GM12892 (cell line): ENCODE results near the gene FAM107A.

Experiments used
- POLR2A ChIP-seq: IDR thresholded peaks from 2 replicates; pipeline ENCODE4 v1.6.1; 2011; ENCODE audit warnings: low read depth, low read length, control low read depth
- POLR2AphosphoS5 ChIP-seq: IDR thresholded peaks from 2 replicates; pipeline ENCODE4 v1.6.1; 2011; ENCODE audit warnings: low read depth, low read length, control low read depth
- TAF1 ChIP-seq: IDR thresholded peaks from 2 replicates; pipeline ENCODE4 v1.6.1; 2011; ENCODE audit warnings: low read depth, mild to moderate bottlenecking, control low read depth, low read length, borderline replicate concordance

DNA sequence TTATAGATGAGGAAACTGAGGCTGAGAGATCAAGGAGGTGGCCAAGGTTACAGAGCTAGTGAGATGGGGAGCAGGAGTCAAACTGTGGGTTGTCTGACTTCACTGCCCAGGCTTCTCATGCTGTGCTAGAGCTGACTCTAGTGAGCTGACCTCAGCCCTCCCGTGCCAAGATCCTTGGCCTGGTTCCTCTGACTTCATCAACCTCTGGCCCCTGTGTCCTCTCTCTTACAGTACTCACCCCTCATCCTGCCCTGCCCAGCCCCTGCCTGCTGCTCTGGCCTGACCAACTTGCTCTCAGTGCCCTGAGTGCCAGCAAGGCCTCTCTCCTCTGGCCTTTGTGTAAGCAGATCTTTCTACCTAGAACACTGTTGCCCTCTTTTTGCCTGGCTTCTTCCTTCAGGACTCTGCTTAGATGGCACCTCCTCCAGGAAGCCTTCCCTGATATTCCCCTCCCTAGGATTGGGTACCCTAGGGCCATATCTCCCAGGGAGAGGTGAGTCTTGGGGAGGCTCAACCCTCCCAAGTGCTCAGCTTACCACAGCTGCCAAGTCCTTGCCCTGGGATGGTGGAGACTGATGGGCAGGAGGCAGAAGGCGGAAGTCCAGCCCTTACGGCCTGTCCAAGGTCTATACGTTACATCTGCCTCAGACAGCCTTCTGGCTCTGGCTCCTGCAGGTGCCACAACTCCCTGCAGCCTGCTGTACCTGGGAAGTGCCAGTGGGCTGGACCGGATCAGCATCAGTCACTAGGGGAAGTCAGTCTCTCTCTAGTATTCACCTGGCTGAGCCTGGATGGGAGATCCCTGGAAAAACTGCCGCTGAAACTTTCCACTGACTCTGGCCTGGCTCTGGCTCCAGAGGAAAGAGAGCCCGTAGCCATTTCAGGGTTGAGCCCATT is 36.3 kb upstream of the FAM107A start:
- TF ChIP-seq POLR2A (no peak), POLR2AphosphoS5 (no peak), TAF1 (no peak)
